Esophagus squamous epithelium (tissue), 4 donors: ENCODE measurements around the gene TCAF2.
"Not testable (repeated sequence)": the region's sequence is repeated elsewhere in the genome, so short reads cannot be mapped to it uniquely, and the experiment has no call there.

ENCODE experiments used
- POLR2A ChIP-seq, 4 donors: fragments of 450-650 bp; IDR thresholded peaks; one replicate each; pipeline ENCODE4 v1.6.1; 2017; ENCODE audit warnings: antibody characterized with exemption in 4 of 4, mild to moderate bottlenecking in 4 of 4, moderate library complexity in 3 of 4
- TF ChIP-seq, protein P1 (sequence below), 6 experiments: fragments of 450-650 bp in 4 of 6; fragments of 200-600 bp in 2 of 6; sonication (generic) in 2 of 6; IDR thresholded peaks; one replicate each; pipeline ENCODE4 v1.5.1; 2016 to 2019; ENCODE audit warnings: antibody characterized with exemption in 6 of 6, mild to moderate bottlenecking in 4 of 6, moderate library complexity in 4 of 6

- TF ChIP-seq, protein P1, sequence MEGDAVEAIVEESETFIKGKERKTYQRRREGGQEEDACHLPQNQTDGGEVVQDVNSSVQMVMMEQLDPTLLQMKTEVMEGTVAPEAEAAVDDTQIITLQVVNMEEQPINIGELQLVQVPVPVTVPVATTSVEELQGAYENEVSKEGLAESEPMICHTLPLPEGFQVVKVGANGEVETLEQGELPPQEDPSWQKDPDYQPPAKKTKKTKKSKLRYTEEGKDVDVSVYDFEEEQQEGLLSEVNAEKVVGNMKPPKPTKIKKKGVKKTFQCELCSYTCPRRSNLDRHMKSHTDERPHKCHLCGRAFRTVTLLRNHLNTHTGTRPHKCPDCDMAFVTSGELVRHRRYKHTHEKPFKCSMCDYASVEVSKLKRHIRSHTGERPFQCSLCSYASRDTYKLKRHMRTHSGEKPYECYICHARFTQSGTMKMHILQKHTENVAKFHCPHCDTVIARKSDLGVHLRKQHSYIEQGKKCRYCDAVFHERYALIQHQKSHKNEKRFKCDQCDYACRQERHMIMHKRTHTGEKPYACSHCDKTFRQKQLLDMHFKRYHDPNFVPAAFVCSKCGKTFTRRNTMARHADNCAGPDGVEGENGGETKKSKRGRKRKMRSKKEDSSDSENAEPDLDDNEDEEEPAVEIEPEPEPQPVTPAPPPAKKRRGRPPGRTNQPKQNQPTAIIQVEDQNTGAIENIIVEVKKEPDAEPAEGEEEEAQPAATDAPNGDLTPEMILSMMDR (IDR thresholded peaks at IDR 0.05) = not testable (repeated sequence)
- not testable (repeated sequence) for TF ChIP-seq POLR2A (IDR thresholded peaks at IDR 0.05)
Observed at GRCh38 chr7:143630653-143631052, 9.9 kb downstream of the TCAF2 start.
